ENCODE data around the gene AGBL4.

GRCh38 chr1:48853006-48853405 is 1170.7 kb downstream of the AGBL4 start:
- TF ChIP-seq POLR2A (IDR thresholded peaks at IDR 0.05; ENCODE audit: low read depth, low read length): no peak
- no peak for TF ChIP-seq TAF1 (IDR thresholded peaks at IDR 0.05; ENCODE audit: borderline replicate concordance, low read depth, low read length)

Data from GM12892 (cell line).